Retinal pigment epithelial cell (primary cell): ENCODE measurements around the gene TBK1.

Experiments
- DNase-seq: peaks from one replicate; pipeline ENCODE4 v3.0.0-alpha.2; 2010; ENCODE audit warnings: low read depth
- H3K4me3 ChIP-seq: 2 replicates; pipeline ENCODE4 v1.5.1; 2011; ENCODE audit warnings: mild to moderate bottlenecking, low read length, control low read depth, moderate library complexity
- CTCF ChIP-seq: conservative IDR thresholded peaks from 2 replicates; pipeline ENCODE4 v1.5.1; 2011; ENCODE audit warnings: low read depth, low read length, control low read depth, inconsistent platforms

The TBK1 gene

GRCh38 chr12:64431791-64432190 is 20.1 kb upstream of the TBK1 start:
- no peak overlapping the region for H3K4me3 ChIP-seq
- DNase-seq = no peak
- TF ChIP-seq CTCF = no peak

GRCh38 chr12:64433915-64434314 is 18.0 kb upstream of the TBK1 start:
- DNase-seq = no peak
- no peak for TF ChIP-seq CTCF
- no peak overlapping the region for H3K4me3 ChIP-seq

GRCh38 chr12:64440100-64440499 is 11.8 kb upstream of the TBK1 start:
- no peak overlapping the region for H3K4me3 ChIP-seq
- DNase-seq = no peak
- TF ChIP-seq CTCF = no peak

DNA sequence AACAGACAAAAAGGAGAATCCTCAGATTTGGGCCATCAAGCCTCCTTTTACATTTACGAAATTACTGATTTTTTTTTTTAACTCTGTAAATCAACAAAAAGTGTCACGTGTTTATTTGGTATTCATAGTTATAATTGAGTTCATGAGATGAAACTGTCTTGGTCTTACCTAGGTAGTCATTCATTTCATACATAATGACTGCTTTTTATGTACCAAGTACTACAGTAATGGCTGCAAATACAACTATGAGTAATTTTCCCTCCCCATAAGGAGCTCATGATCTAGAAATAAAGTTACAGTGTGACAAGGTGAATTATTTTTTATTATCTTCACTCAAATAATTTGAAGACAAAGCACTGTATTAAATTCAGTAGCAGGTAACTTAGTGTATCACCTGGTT is 6.4 kb upstream of the TBK1 start:
- no peak for TF ChIP-seq CTCF
- no peak for DNase-seq
- H3K4me3 ChIP-seq = no peak overlapping the region

- TF ChIP-seq CTCF = no peak
- DNase-seq = no peak
- H3K4me3 ChIP-seq = no peak overlapping the region
Observed at GRCh38 chr12:64446295-64446694, 5.6 kb upstream of the TBK1 start.

DNA sequence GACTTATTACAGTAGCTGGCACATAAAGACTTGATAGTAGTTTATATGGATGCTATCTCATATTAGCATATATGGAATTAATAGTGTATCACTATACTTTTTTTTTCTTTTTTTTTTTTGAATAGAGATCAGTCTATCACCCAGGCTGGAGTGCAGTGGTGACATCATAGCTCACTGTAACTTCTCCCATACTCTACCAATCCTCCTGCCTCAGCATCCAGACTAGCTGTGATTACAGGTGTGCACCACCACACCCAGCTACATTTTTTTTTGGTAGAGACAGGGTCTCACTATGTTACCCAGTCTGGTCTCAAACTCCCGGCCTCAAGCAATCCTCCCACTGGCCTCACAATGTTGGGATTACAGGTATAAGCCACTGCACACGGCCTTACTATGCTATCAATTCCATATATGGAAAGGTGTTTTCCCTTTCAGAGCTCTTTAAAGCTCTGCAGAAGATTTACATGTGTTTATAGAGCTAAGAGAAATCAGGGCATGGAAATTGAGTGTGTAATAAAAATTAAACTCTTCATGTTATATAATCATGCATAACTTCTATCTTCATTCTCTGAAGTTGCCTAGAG is 1.8 kb upstream of the TBK1 start:
- no peak for TF ChIP-seq CTCF
- no peak overlapping the region for H3K4me3 ChIP-seq
- DNase-seq = no peak

- peak; percentile 81 for DNase-seq
- peak overlapping the region; percentile 90 for H3K4me3 ChIP-seq
- TF ChIP-seq CTCF = no peak
Observed at GRCh38 chr12:64450711-64451486, 1.0 kb upstream of the TBK1 start.
